Calu3 (cell line): ENCODE data around the gene NPTX2. TPM values are rescaled to one million over a fixed set of nuclear protein-coding genes. Genes with fewer than 3 reads are reported as not detected.

ENCODE experiments used
- BruUV-seq: library from RNA; stranded (reverse); fragments of 400-500 nt; replicated peaks from 2 replicates; lab custom pipeline; 2021; lab: Mats Ljungman, UMichigan
- CTCF ChIA-PET: fragments of 300-600 bp; sonication (Branson Sonifier 250); formaldehyde crosslinking; loops from one replicate; lab custom pipeline; 2022; ENCODE audit warnings: antibody characterized with exemption; lab: Charles Lee
- DNase-seq: peaks from one replicate; pipeline ENCODE4 v3.0.0; 2022
- H3K27ac Mint-ChIP-seq: one replicate; pipeline ENCODE4 v1.8.0; 2022; ENCODE audit warnings: mixed read lengths; ENCODE audit not compliant: unreplicated experiment
- H3K27me3 Mint-ChIP-seq: one replicate; pipeline ENCODE4 v1.8.0; 2022; ENCODE audit warnings: mixed read lengths; ENCODE audit not compliant: unreplicated experiment
- H3K36me3 Mint-ChIP-seq: one replicate; pipeline ENCODE4 v1.8.0; 2022; ENCODE audit warnings: mild to moderate bottlenecking, moderate library complexity, mixed read lengths; ENCODE audit not compliant: insufficient read depth, unreplicated experiment
- H3K4me1 Mint-ChIP-seq: one replicate; pipeline ENCODE4 v1.8.0; 2022; ENCODE audit warnings: mild to moderate bottlenecking, low read depth, mixed read lengths; ENCODE audit not compliant: unreplicated experiment
- H3K4me3 Mint-ChIP-seq: one replicate; pipeline ENCODE4 v1.8.0; 2022; ENCODE audit warnings: mild to moderate bottlenecking, low read depth, moderate library complexity, mixed read lengths; ENCODE audit not compliant: unreplicated experiment
- H3K9me3 Mint-ChIP-seq: one replicate; pipeline ENCODE4 v1.8.0; 2022; ENCODE audit warnings: low read depth, mixed read lengths; ENCODE audit not compliant: unreplicated experiment
- intact Hi-C: fragments of 100-400 bp; cut with micrococcal nuclease; formaldehyde crosslinking; loops from one replicate; pipeline ENCODE4 v1.10.0; 2022; ENCODE audit not compliant: unreplicated experiment
- total RNA-seq: library from RNA; stranded (reverse); gene quantifications from 2 replicates; pipeline ENCODE4 v1.2.3, GENCODE V29; 2022
- TF ChIP-seq, protein P1 (sequence below): fragments of 200-600 bp; IDR thresholded peaks from one replicate; pipeline ENCODE4 v1.8.0; 2022; ENCODE audit warnings: antibody characterized with exemption; ENCODE audit not compliant: unreplicated experiment

The NPTX2 gene
- total RNA-seq, 1 experiment from 2014 or later = not detected

DNA sequence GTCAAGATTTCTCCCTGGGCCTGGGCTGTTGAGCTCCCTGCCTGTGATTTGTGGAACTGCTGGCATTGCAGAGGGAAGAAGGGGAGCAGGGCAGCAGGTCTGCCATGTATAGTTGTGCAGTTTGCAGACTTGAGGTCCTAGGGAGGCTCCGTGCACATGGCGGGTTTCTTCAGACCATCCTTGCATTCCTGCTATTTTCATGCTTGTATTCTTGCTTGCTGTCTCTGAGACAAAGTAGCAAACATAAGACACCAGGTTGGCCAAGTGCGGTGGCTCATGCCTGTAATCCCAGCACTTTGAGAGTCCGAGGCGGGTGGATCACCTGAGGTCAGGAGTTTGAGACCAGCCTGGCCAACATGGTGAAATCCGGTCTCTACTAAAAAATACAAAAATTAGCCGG lies 61.1 kb downstream of the NPTX2 start:
- Mint-ChIP-seq H3K4me3 (no peak overlapping the region), H3K36me3 (no peaks in the 10 kb centered on the region), H3K4me1 (no peaks in the 10 kb centered on the region), H3K9me3 (no peaks in the 10 kb centered on the region), H3K27me3 (peaks cover 14% of the 10 kb centered on the region), H3K27ac (no peak overlapping the region)
- TF ChIP-seq, protein P1, sequence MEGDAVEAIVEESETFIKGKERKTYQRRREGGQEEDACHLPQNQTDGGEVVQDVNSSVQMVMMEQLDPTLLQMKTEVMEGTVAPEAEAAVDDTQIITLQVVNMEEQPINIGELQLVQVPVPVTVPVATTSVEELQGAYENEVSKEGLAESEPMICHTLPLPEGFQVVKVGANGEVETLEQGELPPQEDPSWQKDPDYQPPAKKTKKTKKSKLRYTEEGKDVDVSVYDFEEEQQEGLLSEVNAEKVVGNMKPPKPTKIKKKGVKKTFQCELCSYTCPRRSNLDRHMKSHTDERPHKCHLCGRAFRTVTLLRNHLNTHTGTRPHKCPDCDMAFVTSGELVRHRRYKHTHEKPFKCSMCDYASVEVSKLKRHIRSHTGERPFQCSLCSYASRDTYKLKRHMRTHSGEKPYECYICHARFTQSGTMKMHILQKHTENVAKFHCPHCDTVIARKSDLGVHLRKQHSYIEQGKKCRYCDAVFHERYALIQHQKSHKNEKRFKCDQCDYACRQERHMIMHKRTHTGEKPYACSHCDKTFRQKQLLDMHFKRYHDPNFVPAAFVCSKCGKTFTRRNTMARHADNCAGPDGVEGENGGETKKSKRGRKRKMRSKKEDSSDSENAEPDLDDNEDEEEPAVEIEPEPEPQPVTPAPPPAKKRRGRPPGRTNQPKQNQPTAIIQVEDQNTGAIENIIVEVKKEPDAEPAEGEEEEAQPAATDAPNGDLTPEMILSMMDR = no peak
- intact Hi-C loops = no loop called here
- CTCF ChIA-PET = interaction anchor here (0.6 kb wide), 1 partner anchor 156 kb away, joined by 6 read pairs; no protein-coding TSS in a partner anchor
- DNase-seq = no peak
- no TSS peak for BruUV-seq

Other genes with a start within 250 kb of the NPTX2 start
- gene BAIAP2L1, start 216.2 kb upstream of the NPTX2 start, total RNA-seq = 55.8 and 63.8 TPM in 2 replicates